GM12864 (cell line): Measurements from ENCODE around the gene PRSS12.

Experiments
- DNase-seq: peaks from one replicate; pipeline ENCODE4 v3.0.0-alpha.2; 2011; ENCODE audit warnings: low read depth
- H3K4me3 ChIP-seq: 2 replicates; pipeline ENCODE4 v1.5.1; 2011; ENCODE audit warnings: mild to moderate bottlenecking, low read depth, low read length, control low read depth
- TF ChIP-seq, protein P1 (sequence below): IDR thresholded peaks from 2 replicates; pipeline ENCODE4 v1.5.1; 2011; ENCODE audit warnings: low read depth, mild to moderate bottlenecking, moderate library complexity, low read length, control low read depth, inconsistent platforms; ENCODE audit errors: missing control alignments

PRSS12 gene

DNA sequence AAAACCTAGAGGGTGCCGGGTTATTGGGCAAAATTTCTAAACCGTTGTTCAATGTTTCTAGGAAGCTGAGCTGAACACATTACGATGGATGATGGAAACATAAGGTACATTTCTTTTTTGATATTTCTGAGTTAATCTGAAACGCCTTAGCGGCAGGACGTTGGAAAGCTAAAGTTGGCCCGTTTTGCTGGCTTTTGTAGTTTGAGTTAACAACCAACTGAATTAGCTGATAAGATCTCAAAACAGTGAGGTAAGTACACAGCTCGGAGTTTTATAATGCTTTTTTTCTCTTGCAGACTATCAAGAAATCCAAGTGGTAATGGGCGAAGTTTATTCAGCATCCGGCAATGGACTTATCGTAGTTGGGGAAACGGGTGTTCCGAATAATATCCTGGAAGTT, 73.5 kb downstream of the PRSS12 start:
- DNase-seq = no peak
- peak overlapping the region; percentile 95 for H3K4me3 ChIP-seq
- TF ChIP-seq, protein P1, sequence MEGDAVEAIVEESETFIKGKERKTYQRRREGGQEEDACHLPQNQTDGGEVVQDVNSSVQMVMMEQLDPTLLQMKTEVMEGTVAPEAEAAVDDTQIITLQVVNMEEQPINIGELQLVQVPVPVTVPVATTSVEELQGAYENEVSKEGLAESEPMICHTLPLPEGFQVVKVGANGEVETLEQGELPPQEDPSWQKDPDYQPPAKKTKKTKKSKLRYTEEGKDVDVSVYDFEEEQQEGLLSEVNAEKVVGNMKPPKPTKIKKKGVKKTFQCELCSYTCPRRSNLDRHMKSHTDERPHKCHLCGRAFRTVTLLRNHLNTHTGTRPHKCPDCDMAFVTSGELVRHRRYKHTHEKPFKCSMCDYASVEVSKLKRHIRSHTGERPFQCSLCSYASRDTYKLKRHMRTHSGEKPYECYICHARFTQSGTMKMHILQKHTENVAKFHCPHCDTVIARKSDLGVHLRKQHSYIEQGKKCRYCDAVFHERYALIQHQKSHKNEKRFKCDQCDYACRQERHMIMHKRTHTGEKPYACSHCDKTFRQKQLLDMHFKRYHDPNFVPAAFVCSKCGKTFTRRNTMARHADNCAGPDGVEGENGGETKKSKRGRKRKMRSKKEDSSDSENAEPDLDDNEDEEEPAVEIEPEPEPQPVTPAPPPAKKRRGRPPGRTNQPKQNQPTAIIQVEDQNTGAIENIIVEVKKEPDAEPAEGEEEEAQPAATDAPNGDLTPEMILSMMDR = no peak

DNA sequence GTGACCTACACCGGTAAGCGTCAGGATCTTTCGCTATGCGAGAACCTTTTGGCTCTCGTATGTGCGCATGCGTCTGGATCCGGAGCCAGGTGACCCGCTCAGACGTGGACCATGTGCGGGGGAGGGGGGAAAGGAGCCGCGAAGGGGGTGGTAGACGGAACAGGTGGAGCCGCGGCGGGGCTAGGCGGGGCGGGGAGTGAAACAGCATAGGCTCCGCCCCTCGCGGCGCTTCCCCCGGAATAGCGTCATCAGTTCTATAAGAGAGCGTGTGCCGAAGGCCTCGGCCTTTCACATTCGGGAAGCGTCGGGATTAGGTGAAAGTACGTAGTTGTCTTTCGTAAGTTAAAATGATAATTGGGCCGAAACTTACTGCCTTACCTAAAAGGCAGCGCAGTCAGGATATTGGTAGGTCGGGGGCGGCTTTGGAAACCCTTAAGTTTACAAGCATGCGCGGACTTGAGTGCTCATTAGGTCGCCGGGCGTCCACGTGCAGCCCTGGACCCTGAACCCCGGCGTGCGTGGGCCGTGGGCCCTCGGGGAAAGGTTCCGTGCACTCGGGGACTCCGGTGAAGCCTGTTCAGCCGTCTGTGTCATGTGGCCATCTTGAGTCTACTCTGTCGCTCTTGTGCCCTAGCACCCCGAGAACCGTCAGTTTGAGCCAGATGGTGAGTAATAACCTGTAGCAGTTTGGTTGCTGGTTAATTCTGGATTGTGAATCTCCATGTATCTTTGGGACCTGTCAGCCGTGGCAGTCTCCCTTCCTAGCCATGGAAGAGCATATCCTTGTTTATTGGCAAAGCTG, 74.1 kb downstream of the PRSS12 start:
- TF ChIP-seq, protein P1 = no peak
- peak; percentile 93 for DNase-seq
- H3K4me3 ChIP-seq = peak overlapping the region; percentile 95

DNA sequence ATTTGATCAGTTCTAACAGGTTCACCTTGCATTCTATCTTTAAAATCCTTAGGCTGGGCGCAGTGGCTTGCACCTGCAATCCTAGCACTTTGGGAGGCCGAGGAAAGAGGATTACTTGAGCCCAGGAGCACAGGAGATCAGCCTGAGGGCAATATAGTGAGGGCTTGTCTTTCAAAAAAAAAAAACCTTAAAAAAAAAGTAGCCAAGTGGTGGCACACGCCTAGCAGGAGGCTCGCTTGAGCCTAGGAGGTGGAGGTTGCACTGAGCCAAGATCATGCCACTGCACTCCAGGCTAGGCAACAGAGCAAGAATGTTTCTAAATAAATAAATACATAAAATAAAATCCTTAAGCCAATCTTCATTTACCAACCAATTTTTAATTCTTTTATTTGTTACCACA, 75.6 kb downstream of the PRSS12 start:
- TF ChIP-seq, protein P1 = no peak
- H3K4me3 ChIP-seq = peak overlapping the region; percentile 95; the same call in 1 of the 2 replicates
- no peak for DNase-seq

DNA sequence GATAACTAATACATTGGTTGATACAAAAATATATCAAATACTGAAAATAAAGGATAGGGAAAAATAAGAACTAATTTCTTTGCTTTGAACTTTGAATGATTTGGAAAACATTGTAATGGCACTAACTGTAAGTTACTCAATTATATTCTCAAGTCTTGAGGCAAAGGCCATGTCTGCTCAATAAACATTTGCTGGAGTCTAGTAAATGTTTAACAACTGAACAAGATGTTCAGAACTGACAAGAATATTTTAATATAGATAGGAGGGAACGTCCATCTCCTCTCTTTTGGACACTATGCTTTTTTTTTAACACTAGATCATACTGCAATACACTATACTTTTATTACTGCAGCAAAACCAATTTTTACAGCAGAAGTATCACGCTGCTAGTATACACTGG, 76.2 kb downstream of the PRSS12 start:
- no peak overlapping the region for H3K4me3 ChIP-seq

DNA sequence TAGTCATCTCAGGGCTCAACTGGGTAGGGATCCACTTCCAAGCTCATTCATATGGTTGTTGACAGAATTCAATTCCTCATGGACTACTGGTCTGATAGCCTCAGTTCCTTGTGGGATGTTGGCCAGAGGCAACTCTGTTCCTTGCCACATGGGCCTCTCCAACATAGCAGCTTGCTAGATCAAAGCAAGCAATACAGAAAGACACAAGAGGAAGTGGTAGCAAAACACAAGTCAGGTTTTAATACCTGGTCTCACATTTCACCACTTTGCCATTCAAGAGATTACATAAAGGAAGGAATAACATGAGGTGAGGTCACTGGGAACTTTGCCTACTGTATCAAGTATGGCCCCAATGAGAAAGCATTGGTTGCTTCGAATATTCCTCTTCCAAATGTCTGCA, 79.2 kb downstream of the PRSS12 start:
- no peak for DNase-seq
- TF ChIP-seq, protein P1 = no peak
- H3K4me3 ChIP-seq = no peak overlapping the region

More for the DNA sequence above, 76.2 kb downstream of the PRSS12 start:
- TF ChIP-seq, protein P1 = no peak
- no peak for DNase-seq

DNA sequence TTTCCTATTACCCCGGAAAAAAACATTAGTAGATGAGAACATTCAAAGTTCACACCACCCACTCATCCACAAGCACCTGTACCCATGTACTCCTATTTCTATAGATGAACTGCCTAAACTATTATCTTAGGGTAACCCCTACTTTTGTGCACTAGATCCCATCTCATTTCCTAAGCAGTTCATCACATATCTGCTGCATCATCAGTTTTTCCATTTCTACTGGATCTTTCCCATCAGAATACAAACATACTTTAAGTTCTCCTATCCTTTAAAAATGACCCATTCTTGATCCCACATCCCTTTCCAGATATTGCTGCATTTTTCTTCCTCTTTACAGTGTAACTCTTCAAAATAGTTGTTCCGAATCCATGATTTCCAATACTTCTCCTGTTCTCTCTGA, 81.0 kb downstream of the PRSS12 start:
- no peak overlapping the region for H3K4me3 ChIP-seq
- TF ChIP-seq, protein P1 = no peak
- DNase-seq = no peak

DNA sequence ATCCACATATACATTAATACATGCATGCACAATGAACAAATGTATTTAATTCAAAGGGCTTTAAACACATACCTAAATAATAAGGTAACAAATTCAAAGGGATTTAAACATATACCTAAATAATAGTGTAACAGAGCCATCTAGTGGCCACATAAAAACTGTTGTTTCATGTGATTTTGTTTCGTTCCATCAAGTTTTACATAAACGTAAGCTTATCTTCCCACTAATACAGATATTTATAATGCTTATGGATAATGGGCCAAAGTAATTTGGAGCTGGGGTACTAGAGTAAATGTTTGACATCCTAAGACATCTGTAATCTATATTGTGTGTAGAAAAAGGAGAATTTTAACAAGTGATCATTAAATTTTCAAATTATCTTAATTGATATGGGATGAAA, 82.3 kb downstream of the PRSS12 start:
- DNase-seq = no peak
- H3K4me3 ChIP-seq = no peak overlapping the region
- TF ChIP-seq, protein P1 = peak; percentile 36
